COLO668 (cell line): ENCODE measurements around the gene ATP11A.

ENCODE experiments used
- DNase-seq: peaks from one replicate; lab custom pipeline; 2025; ENCODE audit not compliant: unreplicated experiment; lab: John Stamatoyannopoulos, UW

Gene ATP11A

DNA sequence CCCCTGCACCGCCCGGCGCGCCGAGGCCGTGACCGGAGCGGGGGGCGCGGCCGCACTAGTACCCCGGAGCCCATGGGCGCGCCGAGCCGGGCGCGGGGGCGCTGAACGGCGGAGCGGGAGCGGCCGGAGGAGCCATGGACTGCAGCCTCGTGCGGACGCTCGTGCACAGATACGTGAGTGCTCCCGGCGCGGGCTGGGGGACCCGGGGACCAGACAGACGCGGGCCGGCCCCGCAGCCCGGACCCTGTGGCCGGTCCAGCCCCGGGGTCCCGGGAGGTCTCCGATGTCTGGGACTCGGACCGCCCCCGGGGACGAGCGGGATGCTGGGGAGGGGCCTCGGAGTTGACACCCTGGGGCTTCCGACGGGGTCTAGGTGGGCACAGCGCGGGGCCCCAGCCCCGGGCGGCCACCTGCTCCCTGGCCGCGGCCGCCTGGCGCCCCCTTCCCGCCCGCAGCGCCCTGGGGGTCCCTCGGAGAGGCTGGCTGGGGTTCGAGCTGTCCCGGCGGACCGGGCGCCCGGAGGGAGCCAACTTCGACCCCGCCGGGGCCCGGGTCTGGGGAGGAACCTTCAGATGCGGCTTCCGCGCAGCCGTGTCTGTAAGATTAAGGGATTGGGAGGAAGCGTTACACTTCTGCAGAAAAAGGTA lies 568 bp downstream of the ATP11A start:
- DNase-seq, result peak; percentile 92

DNA sequence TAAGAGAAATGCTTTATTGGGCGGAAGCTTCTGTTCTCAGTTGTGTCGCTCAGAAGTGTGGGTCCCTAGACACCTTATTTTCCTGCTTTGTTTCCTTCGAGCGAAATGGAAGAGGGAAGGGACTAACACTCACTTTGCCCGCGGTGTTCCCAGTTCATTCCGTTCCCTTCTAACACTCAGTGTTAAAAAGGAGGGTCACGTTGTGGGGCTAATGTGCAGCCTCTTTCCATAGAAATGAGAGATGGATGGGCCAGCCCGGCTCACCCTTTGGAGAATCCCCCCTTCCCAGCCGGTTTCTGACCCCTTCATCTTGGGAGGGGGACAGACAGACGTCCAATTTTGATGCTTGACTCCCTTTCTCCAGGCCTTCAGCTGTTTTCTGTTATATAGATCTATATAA lies 2.3 kb downstream of the ATP11A start:
- DNase-seq, result no peak

DNA sequence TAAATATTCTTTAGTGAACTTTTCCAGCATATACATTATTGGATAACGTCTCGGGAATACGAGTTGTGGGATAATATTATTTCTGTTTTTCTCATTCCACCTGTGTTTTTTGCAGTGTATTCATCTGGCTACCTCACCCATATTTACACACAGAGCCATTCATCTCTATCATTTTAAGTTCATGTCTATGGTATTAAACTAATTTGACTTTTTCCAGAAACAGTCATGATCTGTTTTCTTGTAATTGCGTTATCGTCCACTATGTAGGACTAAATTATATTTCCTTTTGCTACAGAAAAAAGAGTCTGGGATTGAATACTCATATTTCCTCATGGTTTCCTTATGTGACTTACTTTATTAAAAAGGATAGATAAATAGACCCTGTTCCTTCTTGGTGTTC lies 2.7 kb downstream of the ATP11A start:
- no peak for DNase-seq

GRCh38 chr13:112693831-112694497 lies 4.1 kb downstream of the ATP11A start:
- no peak for DNase-seq

- DNase-seq, result no peak
These were observed 5.3 kb downstream of the ATP11A start for GRCh38 chr13:112695121-112695520.

DNA sequence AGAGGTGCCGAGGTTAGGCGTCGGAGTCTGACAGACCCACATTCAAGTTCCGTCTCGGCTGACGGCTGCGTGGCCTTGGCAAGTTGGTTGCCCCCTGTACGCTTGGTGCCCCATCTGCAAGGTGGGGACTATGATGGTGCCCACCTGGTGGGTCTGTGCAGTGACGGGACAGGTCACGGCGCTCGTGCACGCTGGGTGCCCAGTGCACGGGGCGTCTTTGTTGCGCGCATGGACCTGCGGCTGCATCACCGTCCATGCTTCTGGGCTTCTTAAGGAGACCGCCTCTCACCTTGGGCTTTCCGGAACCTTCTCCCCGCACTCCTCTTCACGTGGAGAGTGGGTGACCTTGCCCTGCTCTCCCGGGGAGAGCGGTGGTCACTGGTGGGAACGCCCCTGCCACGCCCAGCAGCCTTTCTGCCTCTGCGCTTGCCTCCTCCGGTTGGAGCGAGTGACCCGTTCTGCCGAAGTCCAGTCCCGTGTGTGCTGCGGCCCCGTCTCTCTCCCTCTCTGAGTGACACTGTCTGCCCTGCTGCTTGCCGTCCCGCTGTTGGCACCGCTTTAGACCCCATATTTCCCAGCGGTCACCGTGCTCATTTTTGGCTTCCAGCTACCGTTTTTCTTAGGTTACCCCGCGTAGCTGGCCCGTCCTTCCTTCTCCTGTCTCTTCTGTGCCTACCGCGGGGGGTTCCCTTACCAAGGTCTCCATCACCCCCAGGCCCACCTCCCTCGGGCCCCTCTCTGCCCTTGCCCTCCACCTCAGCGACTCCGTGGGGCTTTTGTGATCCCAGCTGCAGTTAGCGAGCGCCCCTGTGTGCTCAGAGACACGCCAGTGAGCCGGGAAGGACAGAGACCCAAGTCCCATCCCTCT lies 6.4 kb downstream of the ATP11A start:
- no peak for DNase-seq

DNA sequence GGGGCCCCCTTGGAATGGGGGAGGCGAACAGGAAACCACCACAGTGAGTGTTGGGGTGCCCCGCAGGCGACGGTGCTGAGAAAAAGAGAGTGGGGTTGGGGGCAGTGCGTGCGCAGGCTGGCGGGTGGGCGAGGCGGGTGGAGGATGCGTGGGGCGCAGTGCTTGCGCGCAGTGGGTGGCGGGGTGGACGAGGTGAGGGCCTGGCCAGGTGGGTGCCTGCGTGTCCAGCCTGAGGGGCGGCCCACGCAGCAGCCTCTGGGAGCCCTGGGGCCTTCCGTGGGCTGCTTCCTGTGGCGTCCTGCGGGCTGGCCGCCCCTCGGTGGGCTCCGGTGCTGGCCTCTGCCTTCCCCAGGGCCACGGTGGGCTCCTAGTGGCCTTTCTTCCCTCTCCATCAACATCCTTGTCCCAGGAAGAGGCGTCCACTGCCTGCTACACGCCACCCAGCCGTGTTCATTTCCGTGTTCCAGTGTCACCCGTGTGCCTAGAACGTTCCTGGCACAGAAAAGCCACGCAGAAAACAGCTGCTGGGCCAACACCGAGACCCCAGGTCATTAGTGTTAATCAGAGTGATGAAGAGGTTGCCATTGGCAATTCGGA lies 7.1 kb downstream of the ATP11A start:
- no peak for DNase-seq

GRCh38 chr13:112697756-112698655 lies 8.2 kb downstream of the ATP11A start:
- no peak for DNase-seq

GRCh38 chr13:112699322-112699918 lies 9.6 kb downstream of the ATP11A start:
- DNase-seq, result no peak

DNA sequence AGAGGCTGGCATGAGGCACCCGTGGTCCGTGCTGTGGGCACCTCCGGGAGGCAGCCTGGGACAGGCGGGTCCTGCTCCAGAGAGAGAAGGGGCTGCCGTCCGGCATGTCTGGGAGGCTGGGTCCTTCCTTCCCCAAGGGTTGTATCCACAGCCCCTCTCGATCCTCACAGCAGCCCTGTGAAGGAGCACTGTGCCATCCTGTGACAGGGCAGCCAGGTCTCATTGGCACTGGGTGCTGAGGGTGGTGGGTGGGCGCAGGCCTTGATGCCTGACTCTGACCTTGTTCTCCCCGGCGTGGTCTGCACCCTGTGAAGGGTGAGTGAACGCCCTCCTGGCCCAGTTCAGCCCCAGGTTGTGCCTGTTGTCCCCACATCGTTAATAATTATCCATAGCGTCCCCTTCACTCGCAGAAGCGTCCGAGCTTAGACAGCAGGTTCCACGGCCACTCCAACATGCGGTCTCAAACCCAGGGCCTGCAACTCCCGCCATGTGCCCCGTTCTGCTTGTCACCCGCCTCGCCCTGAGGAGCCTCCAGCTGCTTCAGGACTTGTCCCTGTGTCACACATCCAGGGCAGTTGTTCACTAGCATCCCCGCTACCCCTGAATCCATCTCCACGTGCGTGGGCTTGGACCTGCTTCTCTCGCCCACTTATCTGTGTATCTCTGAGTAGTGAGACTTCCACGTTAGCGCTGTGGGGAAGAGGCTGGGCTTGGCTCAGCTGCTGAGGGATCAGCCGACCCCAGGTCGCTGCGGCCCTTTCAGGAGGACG lies 10.6 kb downstream of the ATP11A start:
- no peak for DNase-seq

GRCh38 chr13:112702341-112702985 lies 12.6 kb downstream of the ATP11A start:
- no peak for DNase-seq

- DNase-seq, result no peak
These were observed 13.1 kb downstream of the ATP11A start for GRCh38 chr13:112702986-112703379.

DNA sequence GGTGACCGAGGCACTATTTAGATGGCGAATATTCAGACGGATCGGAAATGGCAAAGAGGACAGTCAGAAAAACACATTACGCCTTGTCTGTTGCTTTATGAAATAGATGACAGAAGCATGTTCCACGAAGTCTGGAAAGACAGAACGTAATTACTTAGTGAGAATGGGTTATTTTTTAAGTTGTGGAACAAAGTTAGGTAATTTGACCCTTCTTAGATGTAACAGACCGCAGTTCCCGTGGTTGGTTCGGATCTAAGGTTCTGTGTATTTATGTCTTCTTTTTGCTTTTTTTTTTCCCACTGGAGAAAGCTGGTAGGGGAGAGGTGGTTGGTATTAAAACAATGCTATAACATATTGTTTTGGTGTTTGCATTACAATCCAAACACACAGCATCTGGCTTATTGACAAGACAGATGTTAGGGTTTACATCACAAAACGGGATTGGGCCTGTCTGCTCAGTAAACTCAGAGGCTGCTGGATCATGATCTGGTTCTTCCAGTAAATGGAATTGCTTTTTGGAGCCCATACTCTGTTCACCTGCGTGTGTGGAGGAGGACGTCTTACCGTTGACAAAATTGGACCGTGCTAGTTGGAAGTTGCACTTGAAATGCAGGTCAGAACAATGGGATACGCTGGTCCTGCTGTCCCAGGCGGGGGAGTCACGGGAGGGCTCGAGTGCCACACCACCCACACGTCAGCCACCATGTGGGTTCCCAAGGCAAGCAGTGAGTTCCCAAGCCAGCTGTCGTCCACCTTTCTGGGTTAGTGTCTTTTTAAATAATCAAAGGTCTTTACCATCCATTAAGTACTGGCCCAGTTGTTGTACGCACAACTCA lies 13.8 kb downstream of the ATP11A start:
- DNase-seq, result no peak

DNA sequence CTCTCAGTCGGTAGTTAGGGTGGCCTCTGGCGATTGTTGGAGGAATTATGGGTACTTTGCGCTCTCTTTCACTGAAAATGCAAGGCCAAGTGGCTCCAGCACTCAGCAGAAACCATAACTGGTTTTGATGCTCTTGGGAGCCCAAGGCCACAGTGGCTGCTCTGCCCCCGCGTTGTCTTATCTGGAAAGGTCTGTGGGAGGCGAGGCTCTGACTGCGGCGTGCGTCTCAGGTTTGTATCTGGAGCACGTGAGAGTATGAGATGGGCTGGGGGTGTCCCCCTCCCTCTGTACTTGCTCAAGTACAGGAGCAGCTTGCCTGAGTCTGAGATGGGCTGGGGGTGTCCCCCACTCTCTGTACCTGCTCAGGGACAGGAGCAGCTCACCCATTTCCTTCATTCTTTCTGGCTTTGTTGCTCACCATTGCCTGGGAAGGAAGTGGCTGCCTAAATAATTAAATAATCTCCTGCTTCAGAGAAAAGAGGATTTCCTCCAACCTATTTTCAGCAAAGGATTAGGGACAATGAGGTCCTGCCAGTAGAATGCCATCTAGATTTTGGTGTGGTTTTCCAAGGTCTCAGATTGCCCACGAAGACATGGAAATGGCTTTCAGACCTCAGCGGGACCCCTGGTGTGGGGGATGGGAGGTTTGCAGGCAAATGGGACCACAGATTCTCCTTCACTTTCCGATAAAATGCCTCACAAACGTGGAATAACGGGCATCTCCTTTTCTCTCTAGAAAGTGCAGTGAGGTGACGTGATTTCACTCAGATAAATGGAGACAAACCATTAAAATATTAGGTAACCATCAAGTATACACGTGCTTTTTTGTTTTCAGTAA lies 14.7 kb downstream of the ATP11A start:
- DNase-seq, result no peak

- no peak for DNase-seq
These were observed 15.4 kb downstream of the ATP11A start for GRCh38 chr13:112705286-112705685.

DNA sequence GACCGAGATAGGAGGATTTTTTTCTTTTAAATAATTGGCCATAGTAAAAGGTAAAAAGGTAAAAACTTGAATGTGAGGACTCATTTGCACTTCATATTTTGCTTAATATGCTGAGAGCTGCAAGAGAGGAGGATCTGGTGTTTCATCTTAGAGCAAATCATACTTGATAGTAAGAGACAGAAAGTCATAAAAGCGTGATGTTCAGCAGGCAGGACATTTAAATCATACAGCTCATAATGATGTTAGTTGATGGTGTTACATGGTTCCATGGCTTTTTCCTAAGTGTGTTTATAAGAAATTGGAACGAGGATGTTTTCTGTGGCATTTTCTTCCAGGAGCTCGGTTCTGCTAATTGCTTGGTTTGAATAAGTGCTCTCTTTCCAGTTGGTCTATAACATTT lies 16.3 kb downstream of the ATP11A start:
- no peak for DNase-seq

- DNase-seq, result no peak
These were observed 18.9 kb downstream of the ATP11A start for GRCh38 chr13:112708560-112709240.
